HepG2 (cell line): Measurements from ENCODE around the gene CEP131. TPM values are rescaled to one million over a fixed set of nuclear protein-coding genes. Genes with fewer than 3 reads are reported as not detected.

Experiments used
- BORCS8-MEF2B ChIP-seq: sonication (generic); formaldehyde crosslinking; IDR thresholded peaks from 2 replicates; pipeline ENCODE4 v1.8.0; 2022; ENCODE audit warnings: mild to moderate bottlenecking, missing genetic modification reagents
- CBX5 ChIP-seq: sonication (generic); formaldehyde crosslinking; IDR thresholded peaks from 2 replicates; pipeline ENCODE4 v1.4.0; 2020; ENCODE audit warnings: missing genetic modification reagents, borderline replicate concordance
- EED ChIP-seq: sonication (generic); formaldehyde crosslinking; IDR thresholded peaks from 2 replicates; pipeline ENCODE4 v1.5.0; 2020; ENCODE audit warnings: mild to moderate bottlenecking, missing genetic modification reagents
- GATAD2A ChIP-seq: IDR thresholded peaks from 2 replicates; pipeline ENCODE4 v1.6.1; 2016
- HDAC1 ChIP-seq: sonication (generic); formaldehyde crosslinking; IDR thresholded peaks from 2 replicates; pipeline ENCODE4 v1.5.1; 2020; ENCODE audit warnings: mild to moderate bottlenecking, missing genetic modification reagents
- HNRNPL ChIP-seq: fragments of 200-400 bp; formaldehyde crosslinking; IDR thresholded peaks from 2 replicates; pipeline ENCODE4 v1.6.1; 2017; ENCODE audit warnings: mild to moderate bottlenecking, low read depth, low read length
- HOXA7 ChIP-seq: sonication (generic); formaldehyde crosslinking; IDR thresholded peaks from 2 replicates; pipeline ENCODE4 v1.8.1; 2022; ENCODE audit warnings: mild to moderate bottlenecking, missing genetic modification reagents, moderate library complexity
- KDM5B ChIP-seq: sonication (generic); formaldehyde crosslinking; IDR thresholded peaks from 2 replicates; pipeline ENCODE4 v1.4.0; 2020; ENCODE audit warnings: missing genetic modification reagents, mild to moderate bottlenecking, borderline replicate concordance
- MED1 ChIP-seq: sonication (generic); formaldehyde crosslinking; IDR thresholded peaks from 2 replicates; pipeline ENCODE4 v1.4.0; 2020; ENCODE audit warnings: missing genetic modification reagents
- NFKB2 ChIP-seq: sonication (generic); formaldehyde crosslinking; IDR thresholded peaks from 2 replicates; pipeline ENCODE4 v1.4.0; 2020; ENCODE audit warnings: missing genetic modification reagents, borderline replicate concordance
- SALL2 ChIP-seq: sonication (generic); formaldehyde crosslinking; IDR thresholded peaks from 2 replicates; pipeline ENCODE4 v1.8.1; 2023; ENCODE audit warnings: mild to moderate bottlenecking, missing genetic modification reagents, inconsistent platforms
- SMC3 ChIP-seq: IDR thresholded peaks from 2 replicates; pipeline ENCODE4 v1.6.1; 2011; ENCODE audit warnings: low read length, improper control_type of control experiment
- SP5 ChIP-seq: IDR thresholded peaks from 2 replicates; pipeline ENCODE4 v1.6.1; 2016; ENCODE audit warnings: low read depth, borderline replicate concordance
- TRIM24 ChIP-seq: sonication (generic); formaldehyde crosslinking; IDR thresholded peaks from 2 replicates; pipeline ENCODE4 v1.8.0; 2022; ENCODE audit warnings: mild to moderate bottlenecking, missing genetic modification reagents
- ZNF788 ChIP-seq: sonication (generic); formaldehyde crosslinking; IDR thresholded peaks from 2 replicates; pipeline ENCODE4 v1.5.0; 2020; ENCODE audit warnings: mild to moderate bottlenecking, missing genetic modification reagents, borderline replicate concordance
- polyA plus RNA-seq, 8 experiments: library from polyadenylated mRNA; depleted of rRNA in 3 of 8; stranded (reverse) in 7 of 8; unstranded in 1 of 8; fragments of >200 nt; fragmentation: Illumina TruSeq in 4 of 8; extraction: Trizol in 4 of 8; gene quantifications; 2 replicates each; pipeline versions ENCODE4 v1.2.1 to v1.2.3, GENCODE V29; 2011 to 2016; ENCODE audit warnings: low read depth in 4 of 8, missing spikeins in 1 of 8, mixed read lengths in 1 of 8; ENCODE audit not compliant: insufficient read depth in 1 of 8
- total RNA-seq, 5 experiments: library from RNA; depleted of rRNA; stranded (reverse); fragments of >200 nt; fragmentation: Illumina TruSeq; extraction: Trizol; gene quantifications; 2 replicates each; pipeline ENCODE4 v1.2.3, GENCODE V29; 2016; ENCODE audit warnings: low read depth in 1 of 5
- TF ChIP-seq, protein P1 (sequence below): sonication (generic); formaldehyde crosslinking; IDR thresholded peaks from 2 replicates; pipeline ENCODE4 v1.9.0; 2021; ENCODE audit warnings: missing genetic modification reagents, mild to moderate bottlenecking, borderline replicate concordance
- TF ChIP-seq, protein P2 (sequence below): sonication (generic); formaldehyde crosslinking; IDR thresholded peaks from 2 replicates; pipeline ENCODE4 v1.4.0; 2020; ENCODE audit warnings: missing genetic modification reagents; ENCODE audit errors: not compliant biosample characterization
- TF ChIP-seq, protein P3 (sequence below): sonication (generic); formaldehyde crosslinking; IDR thresholded peaks from 2 replicates; pipeline ENCODE4 v1.4.0; 2020; ENCODE audit warnings: missing genetic modification reagents
- TF ChIP-seq, protein P4 (sequence below): sonication (generic); formaldehyde crosslinking; IDR thresholded peaks from 2 replicates; pipeline ENCODE4 v1.4.0; 2020; ENCODE audit warnings: missing genetic modification reagents, mild to moderate bottlenecking, borderline replicate concordance
- TF ChIP-seq, protein P5 (sequence below): sonication (generic); formaldehyde crosslinking; IDR thresholded peaks from 2 replicates; pipeline ENCODE4 v1.4.0; 2020; ENCODE audit warnings: missing genetic modification reagents

Gene CEP131
- total and polyA plus RNA-seq, 2 of the 13 experiments (the other 11 are each of a cell fraction or from before 2014, with no cell fraction given) = 5.0 to 16.8 TPM

DNA sequence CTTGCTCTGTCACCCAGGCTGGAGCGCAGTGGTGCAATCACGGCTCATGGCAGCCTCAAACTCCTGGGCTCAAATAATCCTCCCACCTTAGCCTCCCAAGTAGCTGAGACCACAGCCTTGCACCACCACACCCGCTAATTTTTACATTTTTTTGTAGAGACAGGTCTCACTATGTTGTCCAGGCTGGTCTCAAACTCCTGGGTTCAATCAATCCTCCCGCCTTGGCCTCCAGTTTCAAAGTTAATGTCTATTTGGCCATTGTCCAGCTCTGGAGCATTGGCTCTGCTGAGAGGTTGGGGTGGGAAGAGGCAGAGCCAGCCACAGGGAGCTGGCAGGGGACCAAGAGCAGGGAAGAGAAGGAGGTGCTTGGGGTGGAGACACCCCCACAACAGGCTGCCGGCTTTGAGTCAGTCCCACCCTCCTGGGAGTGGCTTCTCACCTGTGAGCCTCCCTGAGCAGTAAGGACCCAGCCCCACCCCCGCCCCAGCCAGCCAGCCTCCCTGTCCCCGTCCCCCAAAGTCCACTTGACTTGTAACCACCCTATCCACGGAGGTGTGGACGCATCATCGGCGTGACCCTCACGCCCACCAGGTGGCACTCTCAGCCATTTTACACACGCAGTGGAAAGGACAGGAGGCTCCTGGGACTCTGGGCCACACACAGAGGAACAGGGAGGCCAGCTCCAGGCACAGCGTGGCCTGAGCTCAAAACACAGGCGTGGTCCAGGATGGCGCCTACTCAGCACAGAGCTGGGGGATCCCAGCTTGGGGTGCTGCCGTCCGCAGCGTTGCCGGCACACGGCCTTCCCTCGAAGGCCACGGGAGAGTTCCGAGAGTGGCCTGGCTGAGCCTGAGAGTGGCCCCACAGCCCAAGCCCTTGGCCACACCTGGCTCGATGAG is 80.2 kb downstream of the CEP131 start (continued):
- TF ChIP-seq HNRNPL (no peak), MED1 (CRISPR knock-in tag) (0 out of 2 replicates have a peak, but pooled peaks have one; percentile 13), SALL2 (CRISPR knock-in tag) (no peak), HDAC1 (CRISPR knock-in tag) (peak; percentile 58; the same call in 1 of the 2 replicates), SMC3 (peak; percentile 96), NFKB2 (CRISPR knock-in tag) (no peak; the same call in 1 of the 2 replicates), BORCS8-MEF2B (CRISPR knock-in tag) (no peak), EED (CRISPR knock-in tag) (peak; percentile 60; the same call in 1 of the 2 replicates), GATAD2A (CRISPR knock-in tag) (peak; percentile 76), KDM5B (CRISPR knock-in tag) (peak; percentile 55; the same call in 1 of the 2 replicates), SP5 (CRISPR knock-in tag) (no peak), TRIM24 (no peak), HOXA7 (no peak), CBX5 (CRISPR knock-in tag) (no peak), ZNF788 (CRISPR knock-in tag) (no peak)
- TF ChIP-seq, protein P1, sequence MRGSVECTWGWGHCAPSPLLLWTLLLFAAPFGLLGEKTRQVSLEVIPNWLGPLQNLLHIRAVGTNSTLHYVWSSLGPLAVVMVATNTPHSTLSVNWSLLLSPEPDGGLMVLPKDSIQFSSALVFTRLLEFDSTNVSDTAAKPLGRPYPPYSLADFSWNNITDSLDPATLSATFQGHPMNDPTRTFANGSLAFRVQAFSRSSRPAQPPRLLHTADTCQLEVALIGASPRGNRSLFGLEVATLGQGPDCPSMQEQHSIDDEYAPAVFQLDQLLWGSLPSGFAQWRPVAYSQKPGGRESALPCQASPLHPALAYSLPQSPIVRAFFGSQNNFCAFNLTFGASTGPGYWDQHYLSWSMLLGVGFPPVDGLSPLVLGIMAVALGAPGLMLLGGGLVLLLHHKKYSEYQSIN (CRISPR knock-in tag) = no peak
- TF ChIP-seq, protein P2, sequence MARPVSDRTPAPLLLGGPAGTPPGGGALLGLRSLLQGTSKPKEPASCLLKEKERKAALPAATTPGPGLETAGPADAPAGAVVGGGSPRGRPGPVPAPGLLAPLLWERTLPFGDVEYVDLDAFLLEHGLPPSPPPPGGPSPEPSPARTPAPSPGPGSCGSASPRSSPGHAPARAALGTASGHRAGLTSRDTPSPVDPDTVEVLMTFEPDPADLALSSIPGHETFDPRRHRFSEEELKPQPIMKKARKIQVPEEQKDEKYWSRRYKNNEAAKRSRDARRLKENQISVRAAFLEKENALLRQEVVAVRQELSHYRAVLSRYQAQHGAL (CRISPR knock-in tag) = no peak
- TF ChIP-seq, protein P3, sequence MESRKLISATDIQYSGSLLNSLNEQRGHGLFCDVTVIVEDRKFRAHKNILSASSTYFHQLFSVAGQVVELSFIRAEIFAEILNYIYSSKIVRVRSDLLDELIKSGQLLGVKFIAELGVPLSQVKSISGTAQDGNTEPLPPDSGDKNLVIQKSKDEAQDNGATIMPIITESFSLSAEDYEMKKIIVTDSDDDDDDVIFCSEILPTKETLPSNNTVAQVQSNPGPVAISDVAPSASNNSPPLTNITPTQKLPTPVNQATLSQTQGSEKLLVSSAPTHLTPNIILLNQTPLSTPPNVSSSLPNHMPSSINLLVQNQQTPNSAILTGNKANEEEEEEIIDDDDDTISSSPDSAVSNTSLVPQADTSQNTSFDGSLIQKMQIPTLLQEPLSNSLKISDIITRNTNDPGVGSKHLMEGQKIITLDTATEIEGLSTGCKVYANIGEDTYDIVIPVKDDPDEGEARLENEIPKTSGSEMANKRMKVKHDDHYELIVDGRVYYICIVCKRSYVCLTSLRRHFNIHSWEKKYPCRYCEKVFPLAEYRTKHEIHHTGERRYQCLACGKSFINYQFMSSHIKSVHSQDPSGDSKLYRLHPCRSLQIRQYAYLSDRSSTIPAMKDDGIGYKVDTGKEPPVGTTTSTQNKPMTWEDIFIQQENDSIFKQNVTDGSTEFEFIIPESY = peak; percentile 18; the same call in 1 of the 2 replicates
- TF ChIP-seq, protein P4, sequence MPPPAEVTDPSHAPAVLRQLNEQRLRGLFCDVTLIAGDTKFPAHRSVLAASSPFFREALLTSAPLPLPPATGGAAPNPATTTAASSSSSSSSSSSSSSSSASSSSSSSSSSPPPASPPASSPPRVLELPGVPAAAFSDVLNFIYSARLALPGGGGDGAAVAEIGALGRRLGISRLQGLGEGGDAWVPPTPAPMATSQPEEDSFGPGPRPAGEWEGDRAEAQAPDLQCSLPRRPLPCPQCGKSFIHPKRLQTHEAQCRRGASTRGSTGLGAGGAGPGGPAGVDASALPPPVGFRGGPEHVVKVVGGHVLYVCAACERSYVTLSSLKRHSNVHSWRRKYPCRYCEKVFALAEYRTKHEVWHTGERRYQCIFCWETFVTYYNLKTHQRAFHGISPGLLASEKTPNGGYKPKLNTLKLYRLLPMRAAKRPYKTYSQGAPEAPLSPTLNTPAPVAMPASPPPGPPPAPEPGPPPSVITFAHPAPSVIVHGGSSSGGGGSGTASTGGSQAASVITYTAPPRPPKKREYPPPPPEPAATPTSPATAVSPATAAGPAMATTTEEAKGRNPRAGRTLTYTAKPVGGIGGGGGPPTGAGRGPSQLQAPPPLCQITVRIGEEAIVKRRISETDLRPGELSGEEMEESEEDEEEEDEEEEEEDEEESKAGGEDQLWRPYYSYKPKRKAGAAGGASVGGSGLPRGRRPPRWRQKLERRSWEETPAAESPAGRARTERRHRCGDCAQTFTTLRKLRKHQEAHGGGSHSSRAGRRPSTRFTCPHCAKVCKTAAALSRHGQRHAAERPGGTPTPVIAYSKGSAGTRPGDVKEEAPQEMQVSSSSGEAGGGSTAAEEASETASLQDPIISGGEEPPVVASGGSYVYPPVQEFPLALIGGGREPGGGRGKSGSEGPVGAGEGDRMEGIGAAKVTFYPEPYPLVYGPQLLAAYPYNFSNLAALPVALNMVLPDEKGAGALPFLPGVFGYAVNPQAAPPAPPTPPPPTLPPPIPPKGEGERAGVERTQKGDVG (CRISPR knock-in tag) = no peak
- TF ChIP-seq, protein P5, sequence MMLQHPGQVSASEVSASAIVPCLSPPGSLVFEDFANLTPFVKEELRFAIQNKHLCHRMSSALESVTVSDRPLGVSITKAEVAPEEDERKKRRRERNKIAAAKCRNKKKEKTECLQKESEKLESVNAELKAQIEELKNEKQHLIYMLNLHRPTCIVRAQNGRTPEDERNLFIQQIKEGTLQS (CRISPR knock-in tag) = 0 out of 2 replicates have a peak, but pooled peaks have one; percentile 5
